ENCODE data around the gene RPS15. TPM values are rescaled to one million over a fixed set of nuclear protein-coding genes. Genes with fewer than 3 reads are reported as not detected.

The RPS15 gene
- total and polyA plus RNA-seq, 2 of the 13 experiments (the other 11 are each of a cell fraction or from before 2014, with no cell fraction given) = 695 to 1,411 TPM

GRCh38 chr19:1424192-1424955 lies 13.8 kb upstream of the RPS15 start (continued):
- TF ChIP-seq ZNF136 (CRISPR knock-in tag; IDR thresholded peaks at IDR 0.05; ENCODE audit: low read depth) = no peak
- no peak for TF ChIP-seq SMARCE1 (IDR thresholded peaks at IDR 0.05; ENCODE audit: borderline replicate concordance)
- no peak for TF ChIP-seq ZNF780A (CRISPR knock-in tag; IDR thresholded peaks at IDR 0.05)
- TF ChIP-seq RXRA (CRISPR knock-in tag; IDR thresholded peaks at IDR 0.05) = peak; percentile 73
- TF ChIP-seq ARID2 (CRISPR knock-in tag; IDR thresholded peaks at IDR 0.05; ENCODE audit: borderline replicate concordance) = no peak
- no peak for TF ChIP-seq THAP8 (CRISPR knock-in tag; IDR thresholded peaks at IDR 0.05; ENCODE audit: borderline replicate concordance)
- TF ChIP-seq ZBTB39 (CRISPR knock-in tag; IDR thresholded peaks at IDR 0.05) = 0 out of 2 replicates have a peak, but pooled peaks have one; percentile 34
- no peak; the same call in none of the 2 replicates for TF ChIP-seq SAFB2 (CRISPR knock-in tag; IDR thresholded peaks at IDR 0.05; ENCODE audit: borderline replicate concordance, low read depth)
- no peak for TF ChIP-seq CC2D1A (CRISPR knock-in tag; IDR thresholded peaks at IDR 0.05)
- TF ChIP-seq ZNF850 (CRISPR knock-in tag; conservative IDR thresholded peaks at IDR 0.05) = no peak
- TF ChIP-seq ATF1 (CRISPR knock-in tag; IDR thresholded peaks at IDR 0.05) = no peak
- TF ChIP-seq ZSCAN9 (CRISPR knock-in tag; IDR thresholded peaks at IDR 0.05; ENCODE audit: borderline replicate concordance) = no peak; the same call in 1 of the 2 replicates
- no peak for TF ChIP-seq FLYWCH1 (CRISPR knock-in tag; IDR thresholded peaks at IDR 0.05)
- no peak for TF ChIP-seq THAP7 (CRISPR knock-in tag; IDR thresholded peaks at IDR 0.05)
- TF ChIP-seq KLF16 (CRISPR knock-in tag; IDR thresholded peaks at IDR 0.05) = peak in 1 of 2 experiments; percentile 78; a peak in 2 of 4 replicates
- TF ChIP-seq NR3C1 (CRISPR knock-in tag; IDR thresholded peaks at IDR 0.05) = no peak
- peak; percentile 77; the same call in 1 of the 2 replicates for TF ChIP-seq LBX2 (CRISPR knock-in tag; IDR thresholded peaks at IDR 0.05; ENCODE audit: borderline replicate concordance)
- peak; percentile 57 for TF ChIP-seq HDAC1 (CRISPR knock-in tag; IDR thresholded peaks at IDR 0.05)
- no peak for TF ChIP-seq KDM4B (CRISPR knock-in tag; IDR thresholded peaks at IDR 0.05)
- no peak for TF ChIP-seq KDM5A (IDR thresholded peaks at IDR 0.05; ENCODE audit: borderline replicate concordance, low read length)
- TF ChIP-seq RARG (CRISPR knock-in tag; IDR thresholded peaks at IDR 0.05; ENCODE audit: low read depth) = no peak
- TF ChIP-seq NBN (conservative IDR thresholded peaks at IDR 0.05) = no peak
- TF ChIP-seq ZNF503 (CRISPR knock-in tag; IDR thresholded peaks at IDR 0.05) = no peak
- no peak for TF ChIP-seq CENPX (CRISPR knock-in tag; IDR thresholded peaks at IDR 0.05)
